Neural progenitor cell (in vitro differentiated cells): ENCODE measurements around the gene SCARF2. TPM values are rescaled to one million over a fixed set of nuclear protein-coding genes. Genes with fewer than 3 reads are reported as not detected.
"Not testable (repeated sequence)": the region's sequence is repeated elsewhere in the genome, so short reads cannot be mapped to it uniquely, and the experiment has no call there.

Source experiments
- DNase-seq: peaks from one replicate; pipeline ENCODE4 v3.0.0-alpha.2; 2016; ENCODE audit warnings: low spot score
- H2AFZ ChIP-seq: fragments of 200-600 bp; sonication (generic); replicated peaks from 2 replicates; pipeline ENCODE4 v1.6.1; 2016; ENCODE audit warnings: antibody characterized with exemption
- H3F3A ChIP-seq: fragments of 200-600 bp; sonication (generic); 2 replicates; pipeline ENCODE4 v1.6.1; 2016; ENCODE audit warnings: antibody characterized with exemption, low read depth
- H3K27ac ChIP-seq: fragments of 200-600 bp; sonication (generic); 2 replicates; pipeline ENCODE4 v1.5.1; 2016; ENCODE audit warnings: mild to moderate bottlenecking
- H3K27me3 ChIP-seq: fragments of 200-600 bp; sonication (generic); 2 replicates; pipeline ENCODE4 v1.6.1; 2016; ENCODE audit warnings: mild to moderate bottlenecking, moderate library complexity
- H3K36me3 ChIP-seq: fragments of 200-600 bp; sonication (generic); 2 replicates; pipeline ENCODE4 v1.5.1; 2016
- H3K4me1 ChIP-seq: fragments of 200-600 bp; sonication (generic); 2 replicates; pipeline ENCODE4 v1.6.1; 2016; ENCODE audit warnings: mixed run types
- H3K4me2 ChIP-seq: fragments of 200-600 bp; sonication (generic); 2 replicates; pipeline ENCODE4 v1.6.1; 2016
- H3K4me3 ChIP-seq: fragments of 200-600 bp; sonication (generic); 2 replicates; pipeline ENCODE4 v1.5.1; 2016
- H3K79me2 ChIP-seq: fragments of 200-600 bp; sonication (generic); 2 replicates; pipeline ENCODE4 v1.6.1; 2016; ENCODE audit warnings: low read depth
- H3K9ac ChIP-seq: fragments of 200-600 bp; sonication (generic); 2 replicates; pipeline ENCODE4 v1.6.1; 2016
- H3K9me3 ChIP-seq: fragments of 200-600 bp; sonication (generic); 2 replicates; pipeline ENCODE4 v1.5.1; 2016; ENCODE audit warnings: low read depth
- H4K20me1 ChIP-seq: fragments of 200-600 bp; sonication (generic); 2 replicates; pipeline ENCODE4 v1.6.1; 2016; ENCODE audit warnings: low read depth
- H3K27ac Mint-ChIP-seq: 3 replicates; pipeline ENCODE4 v1.8.0; 2021; ENCODE audit warnings: mixed read lengths
- H3K27me3 Mint-ChIP-seq: 2 replicates; pipeline ENCODE4 v1.8.0; 2022; ENCODE audit warnings: low read depth, mild to moderate bottlenecking, inconsistent platforms, moderate library complexity, mixed read lengths; ENCODE audit not compliant: insufficient read depth
- H3K36me3 Mint-ChIP-seq: 3 replicates; pipeline ENCODE4 v1.8.0; 2021; ENCODE audit warnings: mixed read lengths
- H3K4me1 Mint-ChIP-seq: 3 replicates; pipeline ENCODE4 v1.8.0; 2021; ENCODE audit warnings: mixed read lengths
- H3K4me3 Mint-ChIP-seq: 3 replicates; pipeline ENCODE4 v1.8.0; 2021; ENCODE audit warnings: mild to moderate bottlenecking, moderate library complexity, mixed read lengths
- H3K9me3 Mint-ChIP-seq: 3 replicates; pipeline ENCODE4 v1.8.0; 2020; ENCODE audit warnings: mixed read lengths
- EZH2 ChIP-seq: fragments of 200-600 bp; sonication (generic); IDR thresholded peaks from 2 replicates; pipeline ENCODE4 v1.6.1; 2017; ENCODE audit warnings: antibody characterized with exemption, mild to moderate bottlenecking, moderate library complexity
- EZH2phosphoT487 ChIP-seq: fragments of 200-600 bp; sonication (generic); IDR thresholded peaks from 2 replicates; pipeline ENCODE4 v1.6.1; 2017; ENCODE audit warnings: antibody characterized with exemption
- total RNA-seq: library from RNA; depleted of rRNA; stranded (reverse); fragments of >200 nt; gene quantifications from 2 replicates; pipeline ENCODE4 v1.2.3, GENCODE V29; 2015; ENCODE audit warnings: low replicate concordance
- TF ChIP-seq, protein P1 (sequence below): fragments of 200-600 bp; sonication (generic); IDR thresholded peaks from 2 replicates; pipeline ENCODE4 v1.5.1; 2017; ENCODE audit warnings: antibody characterized with exemption, mild to moderate bottlenecking

The SCARF2 gene
- total RNA-seq, 1 donor from 2014 or later, result 0.22 TPM

DNA sequence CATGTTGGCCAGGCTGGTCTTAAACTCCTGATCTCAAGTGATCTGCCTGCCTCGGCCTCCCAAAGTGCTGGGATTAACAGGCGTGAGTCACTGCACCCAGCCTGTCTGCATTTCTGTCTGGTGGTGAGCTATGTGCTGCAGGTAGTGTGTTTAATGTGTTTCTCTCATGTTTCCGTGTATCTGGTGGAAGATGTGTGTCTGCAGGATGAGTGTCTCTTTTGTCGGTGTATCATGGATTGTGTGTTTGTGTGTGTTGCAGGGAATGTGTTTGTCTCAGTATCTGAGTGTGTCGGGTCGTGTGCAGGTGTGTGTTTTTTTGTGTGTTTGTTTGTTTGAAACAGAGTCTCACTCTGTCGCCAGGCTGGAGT lies 16.1 kb downstream of the SCARF2 start:
- no peak for TF ChIP-seq EZH2
- TF ChIP-seq, protein P1, sequence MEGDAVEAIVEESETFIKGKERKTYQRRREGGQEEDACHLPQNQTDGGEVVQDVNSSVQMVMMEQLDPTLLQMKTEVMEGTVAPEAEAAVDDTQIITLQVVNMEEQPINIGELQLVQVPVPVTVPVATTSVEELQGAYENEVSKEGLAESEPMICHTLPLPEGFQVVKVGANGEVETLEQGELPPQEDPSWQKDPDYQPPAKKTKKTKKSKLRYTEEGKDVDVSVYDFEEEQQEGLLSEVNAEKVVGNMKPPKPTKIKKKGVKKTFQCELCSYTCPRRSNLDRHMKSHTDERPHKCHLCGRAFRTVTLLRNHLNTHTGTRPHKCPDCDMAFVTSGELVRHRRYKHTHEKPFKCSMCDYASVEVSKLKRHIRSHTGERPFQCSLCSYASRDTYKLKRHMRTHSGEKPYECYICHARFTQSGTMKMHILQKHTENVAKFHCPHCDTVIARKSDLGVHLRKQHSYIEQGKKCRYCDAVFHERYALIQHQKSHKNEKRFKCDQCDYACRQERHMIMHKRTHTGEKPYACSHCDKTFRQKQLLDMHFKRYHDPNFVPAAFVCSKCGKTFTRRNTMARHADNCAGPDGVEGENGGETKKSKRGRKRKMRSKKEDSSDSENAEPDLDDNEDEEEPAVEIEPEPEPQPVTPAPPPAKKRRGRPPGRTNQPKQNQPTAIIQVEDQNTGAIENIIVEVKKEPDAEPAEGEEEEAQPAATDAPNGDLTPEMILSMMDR, result no peak
- TF ChIP-seq EZH2phosphoT487, result no peak
- H3K9ac ChIP-seq, result no peak overlapping the region

DNA sequence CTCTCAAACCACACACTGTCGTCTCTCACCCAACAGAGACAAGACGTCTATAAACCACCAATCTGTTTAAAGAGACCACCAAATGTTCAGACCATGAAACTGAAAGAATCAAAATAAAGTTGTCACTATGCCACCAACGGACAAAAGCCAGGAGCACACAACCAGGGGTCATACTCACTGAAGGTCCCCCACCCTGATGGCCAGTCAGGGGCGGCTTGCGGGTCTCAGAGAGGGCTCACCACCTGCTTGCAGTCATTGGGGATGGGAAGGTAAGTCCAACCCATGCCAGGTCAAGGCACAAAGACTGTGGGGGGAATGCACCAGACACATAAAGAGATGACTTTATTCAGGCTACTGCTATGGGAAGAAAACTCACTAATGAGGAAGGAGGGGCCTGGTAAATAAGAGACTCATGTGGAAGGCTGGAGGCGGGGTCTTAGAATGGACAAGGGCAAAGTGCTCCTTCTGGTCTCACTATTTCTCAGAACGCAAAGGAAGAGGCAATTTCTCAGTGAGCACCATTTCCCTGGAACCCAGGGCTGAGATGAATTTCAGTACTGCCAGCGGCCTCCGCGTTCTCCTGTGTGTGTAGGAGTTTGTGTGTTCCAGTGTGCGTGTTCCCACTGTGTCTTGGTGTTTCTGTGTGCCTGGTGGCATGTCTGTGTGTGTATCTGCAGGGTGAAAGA lies 17.3 kb downstream of the SCARF2 start:
- Histone ChIP-seq H3K27me3 (peaks cover 10% of the 10 kb centered on the region), H3F3A (no peaks in the 10 kb centered on the region), H3K4me2 (no peak overlapping the region), H3K79me2 (no peaks in the 10 kb centered on the region), H4K20me1 (no peaks in the 10 kb centered on the region), H2AFZ (no peak overlapping the region), H3K27ac (no peak overlapping the region), H3K4me3 (no peak overlapping the region), H3K4me1 (no peaks in the 10 kb centered on the region), H3K36me3 (no peaks in the 10 kb centered on the region), H3K9ac (no peak overlapping the region), H3K9me3 (no peaks in the 10 kb centered on the region)
- H3K36me3 Mint-ChIP-seq, result no peaks in the 10 kb centered on the region
- no peak overlapping the region for H3K27ac Mint-ChIP-seq
- no peaks in the 10 kb centered on the region for H3K9me3 Mint-ChIP-seq
- H3K4me1 Mint-ChIP-seq, result peaks cover 10% of the 10 kb centered on the region
- no peak overlapping the region for H3K4me3 Mint-ChIP-seq
- TF ChIP-seq EZH2phosphoT487, result no peak
- TF ChIP-seq EZH2, result no peak
- no peak for DNase-seq
- peaks cover 2% of the 10 kb centered on the region for H3K27me3 Mint-ChIP-seq

More for the DNA sequence above, 16.1 kb downstream of the SCARF2 start:
- Histone ChIP-seq H4K20me1 (no peaks in the 10 kb centered on the region), H3K27me3 (peaks cover 10% of the 10 kb centered on the region), H3K4me2 (no peak overlapping the region), H3K27ac (no peak overlapping the region), H3K79me2 (no peaks in the 10 kb centered on the region), H3F3A (no peaks in the 10 kb centered on the region), H3K4me3 (no peak overlapping the region), H3K4me1 (no peaks in the 10 kb centered on the region), H2AFZ (no peak overlapping the region), H3K9me3 (no peaks in the 10 kb centered on the region), H3K36me3 (no peaks in the 10 kb centered on the region)
- Mint-ChIP-seq H3K4me3 (no peak overlapping the region), H3K27me3 (peaks cover 2% of the 10 kb centered on the region), H3K4me1 (peaks cover 10% of the 10 kb centered on the region), H3K36me3 (no peaks in the 10 kb centered on the region), H3K27ac (no peak overlapping the region), H3K9me3 (no peaks in the 10 kb centered on the region)
- DNase-seq, result no peak

DNA sequence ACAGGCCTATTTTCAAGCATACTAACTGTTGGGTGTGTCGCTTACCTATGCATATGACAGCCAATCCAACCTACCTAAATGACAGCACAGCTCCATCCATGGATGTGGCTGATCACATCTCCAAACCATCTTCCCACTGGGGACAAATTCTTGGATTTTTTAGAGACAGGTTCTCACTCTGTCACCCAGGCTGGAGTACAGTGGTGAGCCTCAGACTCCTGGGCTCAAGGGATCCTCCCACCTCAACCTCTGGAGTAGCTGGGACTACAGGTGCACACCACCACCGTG lies 18.0 kb downstream of the SCARF2 start:
- no peak for DNase-seq
- peaks cover 10% of the 10 kb centered on the region for H3K4me1 Mint-ChIP-seq
- Histone ChIP-seq H3K4me1 (no peaks in the 10 kb centered on the region), H3K4me3 (no peak overlapping the region), H4K20me1 (no peaks in the 10 kb centered on the region), H2AFZ (no peak overlapping the region), H3K27ac (no peak overlapping the region), H3K9ac (no peak overlapping the region), H3K4me2 (no peak overlapping the region), H3K9me3 (no peaks in the 10 kb centered on the region), H3K36me3 (no peaks in the 10 kb centered on the region), H3K79me2 (no peaks in the 10 kb centered on the region), H3K27me3 (peaks cover 10% of the 10 kb centered on the region), H3F3A (no peaks in the 10 kb centered on the region)
- peaks cover 5% of the 10 kb centered on the region for H3K27me3 Mint-ChIP-seq
- no peak overlapping the region for H3K27ac Mint-ChIP-seq
- H3K9me3 Mint-ChIP-seq, result no peaks in the 10 kb centered on the region
- TF ChIP-seq, protein P1, result no peak
- no peak for TF ChIP-seq EZH2phosphoT487
- TF ChIP-seq EZH2, result no peak
- peak overlapping the region; percentile 22 for H3K4me3 Mint-ChIP-seq
- no peaks in the 10 kb centered on the region for H3K36me3 Mint-ChIP-seq

DNA sequence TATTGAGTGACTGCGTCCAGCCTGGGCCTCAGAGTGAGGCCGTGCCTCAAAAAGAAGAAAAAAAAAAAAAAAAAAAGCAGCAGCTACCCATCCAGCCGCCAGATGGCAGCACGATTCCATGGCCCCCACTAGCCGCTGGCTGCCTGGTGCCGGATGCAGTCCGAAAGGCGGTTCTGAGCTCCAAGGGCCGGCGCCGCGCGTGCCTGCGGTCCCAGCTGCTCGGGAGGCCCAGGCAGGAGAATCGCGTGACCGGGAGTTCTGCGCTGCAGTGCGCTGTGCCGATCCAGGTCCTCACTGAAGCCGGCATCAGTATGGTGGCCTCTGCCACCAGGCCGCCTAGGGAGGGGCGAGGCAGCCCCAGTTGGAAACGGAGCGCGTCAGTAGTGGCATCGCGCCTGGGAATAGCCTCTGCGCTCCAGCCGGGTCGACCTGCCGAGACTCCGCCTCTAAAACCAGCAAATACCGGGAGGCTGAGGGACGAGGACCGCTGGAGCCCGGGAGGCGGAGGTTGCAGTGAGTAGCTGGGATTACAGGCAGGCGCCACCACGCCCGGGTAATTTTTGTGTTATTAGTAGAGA lies 19.3 kb downstream of the SCARF2 start:
- H4K20me1 ChIP-seq, result no peaks in the 10 kb centered on the region
- no peak overlapping the region for H3K27ac ChIP-seq

DNA sequence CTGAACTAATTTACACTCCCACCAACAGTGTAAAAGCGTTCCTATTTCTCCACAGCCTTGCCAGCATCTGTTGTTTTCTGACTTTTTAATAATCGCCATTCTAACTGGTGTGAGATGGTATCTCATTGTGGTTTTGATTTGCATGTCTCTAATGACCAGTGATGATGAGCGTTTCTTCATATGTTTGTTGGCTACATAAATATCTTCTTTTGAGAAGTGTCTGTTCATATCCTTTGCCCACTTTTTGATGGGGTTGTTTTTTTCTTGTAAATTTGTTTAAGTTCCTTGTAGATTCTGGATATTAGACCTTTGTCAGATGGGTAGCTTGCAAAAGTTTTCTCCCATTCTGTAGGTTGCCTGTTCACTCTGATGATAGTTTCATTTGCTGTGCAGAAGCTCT lies 21.9 kb downstream of the SCARF2 start:
- not testable (repeated sequence) for H3K9me3 ChIP-seq, H3K4me3 Mint-ChIP-seq, H3K27ac ChIP-seq, H3K4me3 ChIP-seq, H4K20me1 ChIP-seq, H3K9ac ChIP-seq, H3K36me3 ChIP-seq, DNase-seq, H3K79me2 ChIP-seq, H3K9me3 Mint-ChIP-seq, H3K27me3 Mint-ChIP-seq, H3K4me1 ChIP-seq, H3K36me3 Mint-ChIP-seq, H3K27ac Mint-ChIP-seq, H2AFZ ChIP-seq, H3K4me2 ChIP-seq, H3F3A ChIP-seq
- H3K27me3 ChIP-seq, result peaks cover 10% of the 10 kb centered on the region
- H3K4me1 Mint-ChIP-seq, result peaks cover 12% of the 10 kb centered on the region

More for the DNA sequence above, 19.3 kb downstream of the SCARF2 start:
- Mint-ChIP-seq H3K9me3 (no peaks in the 10 kb centered on the region), H3K36me3 (no peaks in the 10 kb centered on the region), H3K27ac (no peak overlapping the region), H3K27me3 (peaks cover 4% of the 10 kb centered on the region), H3K4me1 (peaks cover 3% of the 10 kb centered on the region), H3K4me3 (peak overlapping the region; percentile 73)
- Histone ChIP-seq H3F3A (no peaks in the 10 kb centered on the region), H2AFZ (peak overlapping the region; percentile 97), H3K4me1 (no peaks in the 10 kb centered on the region), H3K4me2 (peak overlapping the region; percentile 94), H3K27me3 (peaks cover 10% of the 10 kb centered on the region), H3K9ac (no peak overlapping the region), H3K4me3 (peak overlapping the region; percentile 57), H3K79me2 (no peaks in the 10 kb centered on the region), H3K36me3 (no peaks in the 10 kb centered on the region), H3K9me3 (no peaks in the 10 kb centered on the region)
- no peak for TF ChIP-seq EZH2phosphoT487
- TF ChIP-seq EZH2, result peak; percentile 54
- TF ChIP-seq, protein P1, result peak; percentile 84
- peak; percentile 88 for DNase-seq
